ENCODE results near the gene RUNX2. TPM values are rescaled to one million over a fixed set of nuclear protein-coding genes. Genes with fewer than 3 reads are reported as not detected.
A peak's percentile ranks its signal among the peaks of the same experiment; 100 is the strongest.

RUNX2 gene
- total and polyA plus RNA-seq, 9 of the 15 experiments (the other 6 are each of a cell fraction or from before 2014, with no cell fraction given) = 0.29 to 1.00 (median 0.43) TPM

DNA sequence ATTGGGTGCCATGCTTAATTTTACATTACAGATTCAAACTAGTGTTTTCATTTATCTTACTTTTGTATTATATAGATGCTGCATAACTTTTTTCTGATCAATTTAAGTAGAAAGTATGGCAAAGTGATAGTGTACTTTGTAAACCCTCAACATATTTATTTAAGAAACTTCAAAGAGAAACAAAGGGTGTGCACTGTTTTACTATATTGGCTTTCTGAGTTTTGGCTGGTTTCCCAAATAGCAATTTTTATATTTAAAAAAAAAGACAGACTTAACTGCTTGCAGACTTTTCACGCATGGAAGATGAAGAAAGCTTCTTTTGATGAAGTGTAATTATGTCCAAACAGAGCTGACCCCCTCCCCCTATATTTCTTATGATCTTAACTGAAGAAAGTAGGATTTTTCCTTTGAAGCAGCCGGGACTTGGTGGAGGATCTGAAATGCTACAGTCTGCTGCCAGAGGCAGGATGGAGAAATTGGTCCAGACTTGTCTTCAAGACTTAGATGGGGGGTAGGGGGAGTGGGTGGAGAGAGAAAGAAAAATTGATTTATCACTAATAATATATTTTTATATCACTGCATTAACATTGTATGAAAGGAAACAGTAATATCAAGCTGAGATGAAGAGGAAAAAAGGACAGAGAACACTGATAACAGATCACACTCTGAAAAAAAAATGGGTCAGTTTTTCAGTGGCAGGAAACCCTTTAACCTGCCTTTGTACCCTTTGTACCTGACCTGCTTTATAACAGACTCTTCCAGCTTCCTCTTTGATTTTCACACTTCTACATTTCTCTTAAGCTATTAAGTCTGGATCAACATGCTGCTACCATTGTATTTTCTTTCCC is 105.6 kb downstream of the RUNX2 start:
- ChIA-PET POLR2A (no interaction called here), CTCF (ENCODE audit: low intra/inter-chr PET ratio) (no interaction called here)
- WGBS (ENCODE audit: insufficient coverage, low coverage, missing lambda C conversion rate) = 63% methylated on average over 2 of the region's 2 CpGs
- BruUV-seq (replicated peaks) = no TSS peak
- no peak for FAIRE-seq
- H3K9ac ChIP-seq (ENCODE audit: insufficient read depth in 1 of 2, low read depth in 2 of 2, low read length in 2 of 2) = no peak overlapping the region
- no peak for DNase-seq (ENCODE audit: extremely low read depth in 1 of 4, low spot score in 3 of 4)
- no peaks in the 10 kb centered on the region for H4K20me1 ChIP-seq (replicated peaks; ENCODE audit: control insufficient read depth, insufficient read depth, low read length)
- H3K27me3 ChIP-seq (ENCODE audit: control insufficient read depth in 2 of 2, insufficient read depth in 2 of 2, low read length in 2 of 2) = no peaks in the 10 kb centered on the region
- H3K9me3 ChIP-seq (replicated peaks; ENCODE audit: control insufficient read depth, insufficient read depth, low read depth, low read length) = no peaks in the 10 kb centered on the region
- no peak for ATAC-seq
- no peaks in the 10 kb centered on the region for H3K9me1 ChIP-seq (ENCODE audit: control insufficient read depth, insufficient read depth, low read length)
- H3K79me2 ChIP-seq (ENCODE audit: control insufficient read depth, insufficient read depth, low read length) = no peaks in the 10 kb centered on the region
- intact Hi-C loops (cut with micrococcal nuclease) (no loop called here), in situ Hi-C loops (cut with MboI) (no loop called here)
- no peak overlapping the region for H3K27ac ChIP-seq (ENCODE audit: extremely low read depth, low read depth, low read length)
- H3K4me2 ChIP-seq (ENCODE audit: insufficient read depth, low read length) = no peak overlapping the region
- H2AFZ ChIP-seq (ENCODE audit: low read depth, low read length) = no peak overlapping the region
- no peaks in the 10 kb centered on the region for H3K36me3 ChIP-seq (ENCODE audit: control insufficient read depth, insufficient read depth, low read length)
- H3K4me1 ChIP-seq (replicated peaks in 1 of 2; ENCODE audit: control insufficient read depth in 2 of 2, insufficient read depth in 2 of 2, low read length in 2 of 2) = peaks cover 0 to 45% of the 10 kb centered on the region in 2 experiments; a peak in 4 of 5 replicates
- no peak overlapping the region for H3K4me3 ChIP-seq
- TF ChIP-seq CEBPG (CRISPR knock-in tag; IDR thresholded peaks at IDR 0.05) (no peak), CEBPG (tag; conservative IDR thresholded peaks at IDR 0.05 in 1 of 2, IDR thresholded peaks at IDR 0.05 in 1 of 2) (no peak), MGA (IDR thresholded peaks at IDR 0.05) (0 out of 2 replicates have a peak, but pooled peaks have one; percentile 10), NR2C2 (CRISPR knock-in tag; IDR thresholded peaks at IDR 0.05) (no peak), NR2C2 (tag; IDR thresholded peaks at IDR 0.05) (0 out of 2 replicates have a peak, but pooled peaks have one; percentile 3)
- TF ChIP-seq, protein P1, sequence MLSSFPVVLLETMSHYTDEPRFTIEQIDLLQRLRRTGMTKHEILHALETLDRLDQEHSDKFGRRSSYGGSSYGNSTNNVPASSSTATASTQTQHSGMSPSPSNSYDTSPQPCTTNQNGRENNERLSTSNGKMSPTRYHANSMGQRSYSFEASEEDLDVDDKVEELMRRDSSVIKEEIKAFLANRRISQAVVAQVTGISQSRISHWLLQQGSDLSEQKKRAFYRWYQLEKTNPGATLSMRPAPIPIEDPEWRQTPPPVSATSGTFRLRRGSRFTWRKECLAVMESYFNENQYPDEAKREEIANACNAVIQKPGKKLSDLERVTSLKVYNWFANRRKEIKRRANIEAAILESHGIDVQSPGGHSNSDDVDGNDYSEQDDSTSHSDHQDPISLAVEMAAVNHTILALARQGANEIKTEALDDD (IDR thresholded peaks at IDR 0.05) = no peak

All from K562 (cell line).